HCT116 (cell line): ENCODE measurements around the gene TRIM24.

ENCODE experiments used
- ELF1 ChIP-seq: IDR thresholded peaks from 2 replicates; pipeline ENCODE4 v1.6.1; 2012; ENCODE audit warnings: low read depth, borderline replicate concordance
- EZH2 ChIP-seq: fragments of 200-600 bp; sonication (generic); IDR thresholded peaks from 2 replicates; pipeline ENCODE4 v1.6.1; 2017; ENCODE audit warnings: antibody characterized with exemption, mixed run types
- JUND ChIP-seq: IDR thresholded peaks from 2 replicates; pipeline ENCODE4 v1.6.1; 2012
- POLR2A ChIP-seq: IDR thresholded peaks from 2 replicates; pipeline ENCODE4 v1.7.0; 2011; ENCODE audit warnings: borderline replicate concordance; ENCODE audit not compliant: insufficient read depth, insufficient read length; ENCODE audit errors: extremely low read depth

- TF ChIP-seq POLR2A (no peak), JUND (no peak), ELF1 (no peak), EZH2 (no peak)
Observed at GRCh38 chr7:138565071-138565450, 105.0 kb downstream of the TRIM24 start.
